IMR-90 (cell line): Measurements from ENCODE around the gene LIPK. TPM values are rescaled to one million over a fixed set of nuclear protein-coding genes. Genes with fewer than 3 reads are reported as not detected.

ENCODE experiments used
- ATAC-seq: fragments of 200-7000 bp; cut with Tn5 transposase; 2 replicates; pipeline ENCODE4 v1.9.1; 2020; ENCODE audit warnings: low read depth, mild to moderate bottlenecking, moderate library complexity
- BruUV-seq: library from RNA; stranded (reverse); fragments of 400-500 nt; replicated peaks from 2 replicates; lab custom pipeline; 2021; lab: Mats Ljungman, UMichigan
- CTCF ChIA-PET: fragments of 300-600 bp; formaldehyde crosslinking; extraction: SDS; loops from one replicate; lab custom pipeline; 2021; ENCODE audit warnings: antibody characterized with exemption; lab: Yijun Ruan, JAX
- POLR2A ChIA-PET: fragments of 300-600 bp; sonication (Branson Sonifier 250); formaldehyde crosslinking; loops from one replicate; lab custom pipeline; 2022; ENCODE audit warnings: antibody characterized with exemption; ENCODE audit not compliant: unreplicated experiment; lab: Charles Lee
- DNase-seq: peaks from one replicate; pipeline ENCODE4 v3.0.0; 2013
- H2AFZ ChIP-seq: replicated peaks from 2 replicates; pipeline ENCODE3; 2013; ENCODE audit warnings: low read length, mild to moderate bottlenecking; ENCODE audit not compliant: poor library complexity
- H2AK5ac ChIP-seq: 2 replicates; pipeline ENCODE4 v1.6.1; 2013; ENCODE audit warnings: low read depth, low read length, inconsistent platforms
- H2AK9ac ChIP-seq: replicated peaks from 2 replicates; pipeline ENCODE3; 2013; ENCODE audit warnings: mild to moderate bottlenecking, low read depth, low read length, moderate library complexity; ENCODE audit not compliant: poor library complexity
- H2BK120ac ChIP-seq: 2 replicates; pipeline ENCODE4 v1.6.1; 2013; ENCODE audit warnings: low read depth, low read length, inconsistent platforms
- H2BK15ac ChIP-seq: 3 replicates; pipeline ENCODE4 v1.6.1; 2013; ENCODE audit warnings: low read depth, low read length, inconsistent platforms
- H2BK20ac ChIP-seq: 2 replicates; pipeline ENCODE4 v1.6.1; 2013; ENCODE audit warnings: low read depth, mild to moderate bottlenecking, inconsistent platforms, low read length, moderate library complexity
- H2BK5ac ChIP-seq: 2 replicates; pipeline ENCODE4 v1.6.1; 2013; ENCODE audit warnings: mild to moderate bottlenecking, low read depth, low read length, inconsistent platforms; ENCODE audit not compliant: poor library complexity, severe bottlenecking
- H3K14ac ChIP-seq: replicated peaks from 2 replicates; pipeline ENCODE4 v1.6.1; 2013; ENCODE audit warnings: low read depth, low read length, inconsistent platforms
- H3K18ac ChIP-seq: 2 replicates; pipeline ENCODE4 v1.6.1; 2013; ENCODE audit warnings: low read depth, low read length, control low read depth
- H3K23ac ChIP-seq: 2 replicates; pipeline ENCODE4 v1.6.1; 2013; ENCODE audit warnings: low read depth, low read length, inconsistent platforms
- H3K27ac ChIP-seq: 2 replicates; pipeline ENCODE4 v1.5.1; 2013; ENCODE audit warnings: mild to moderate bottlenecking, control low read depth, low read length; ENCODE audit not compliant: insufficient read depth
- H3K27me3 ChIP-seq: 2 replicates; pipeline ENCODE4 v1.6.1; 2013; ENCODE audit warnings: low read length; ENCODE audit not compliant: control insufficient read depth, insufficient read depth
- H3K36me3 ChIP-seq: 2 replicates; pipeline ENCODE4 v1.6.1; 2013; ENCODE audit warnings: low read length, mixed read lengths; ENCODE audit not compliant: control insufficient read depth, insufficient read depth
- H3K4ac ChIP-seq: 2 replicates; pipeline ENCODE4 v1.6.1; 2013; ENCODE audit warnings: low read depth, low read length, inconsistent platforms
- H3K4me1 ChIP-seq: 2 replicates; pipeline ENCODE4 v1.6.1; 2013; ENCODE audit warnings: low read length, mixed read lengths; ENCODE audit not compliant: control insufficient read depth, insufficient read depth
- H3K4me2 ChIP-seq: 2 replicates; pipeline ENCODE4 v1.6.1; 2013; ENCODE audit warnings: low read depth, mild to moderate bottlenecking, control low read depth, low read length, moderate library complexity
- H3K4me3 ChIP-seq: 2 replicates; pipeline ENCODE4 v1.5.1; 2013; ENCODE audit warnings: low read depth, mild to moderate bottlenecking, control low read depth, low read length, moderate library complexity; ENCODE audit not compliant: insufficient read depth
- H3K56ac ChIP-seq: 2 replicates; pipeline ENCODE4 v1.6.1; 2013; ENCODE audit warnings: low read length, inconsistent platforms; ENCODE audit not compliant: insufficient read depth; ENCODE audit errors: extremely low read depth
- H3K79me1 ChIP-seq, 2 experiments: 2 replicates each; pipeline ENCODE4 v1.6.1; 2013; ENCODE audit warnings: low read length in 2 of 2, inconsistent platforms in 1 of 2, low read depth in 1 of 2
- H3K9ac ChIP-seq: 2 replicates; pipeline ENCODE4 v1.6.1; 2013; ENCODE audit warnings: low read depth, low read length, control low read depth
- H3K9me1 ChIP-seq: 2 replicates; pipeline ENCODE4 v1.6.1; 2013; ENCODE audit warnings: low read length, inconsistent platforms; ENCODE audit not compliant: insufficient read depth
- H3K9me3 ChIP-seq: 2 replicates; pipeline ENCODE4 v1.6.1; 2013; ENCODE audit warnings: low read length; ENCODE audit not compliant: control insufficient read depth, insufficient read depth
- H4K20me1 ChIP-seq: 2 replicates; pipeline ENCODE4 v1.6.1; 2013; ENCODE audit warnings: low read length, inconsistent platforms; ENCODE audit not compliant: insufficient read depth
- H4K5ac ChIP-seq: 2 replicates; pipeline ENCODE4 v1.6.1; 2013; ENCODE audit warnings: mild to moderate bottlenecking, low read depth, low read length, control low read depth
- H4K8ac ChIP-seq, 2 experiments: 2 replicates each; pipeline ENCODE4 v1.6.1; 2013; ENCODE audit warnings: low read depth in 2 of 2, low read length in 2 of 2, control low read depth in 1 of 2, inconsistent platforms in 1 of 2
- H4K91ac ChIP-seq: 2 replicates; pipeline ENCODE4 v1.6.1; 2013; ENCODE audit warnings: low read depth, low read length, inconsistent platforms; ENCODE audit not compliant: insufficient read depth
- ELK1 ChIP-seq: fragments of 150-350 bp; IDR thresholded peaks from 2 replicates; pipeline ENCODE4 v1.6.1; 2016; ENCODE audit warnings: low read depth, mild to moderate bottlenecking, low read length, moderate library complexity, borderline replicate concordance
- MXI1 ChIP-seq: IDR thresholded peaks from 2 replicates; pipeline ENCODE4 v1.6.1; 2012; ENCODE audit warnings: low read depth, mild to moderate bottlenecking, low read length, moderate library complexity, borderline replicate concordance
- POLR2A ChIP-seq: IDR thresholded peaks from 2 replicates; pipeline ENCODE4 v1.6.1; 2012; ENCODE audit warnings: mild to moderate bottlenecking, low read depth, low read length
- SMC3 ChIP-seq: fragments of 150-350 bp; IDR thresholded peaks from 2 replicates; pipeline ENCODE4 v1.6.1; 2016; ENCODE audit warnings: low read depth, mild to moderate bottlenecking, antibody characterized with exemption, low read length, moderate library complexity
- WGBS, 2 experiments: methylation state at CpG; one replicate each; pipeline versions ENCODE4 v1.1.5 to v1.1.7; 2013; ENCODE audit warnings: missing lambda C conversion rate in 2 of 2; ENCODE audit not compliant: insufficient read length in 1 of 2; ENCODE audit errors: extremely low coverage in 2 of 2; 5-methylcytosine and 5-hydroxymethylcytosine counted together
- dilution Hi-C: fragments of 300-500 bp; cut with HindIII; formaldehyde crosslinking; loops from one replicate; pipeline ENCODE4 v1.14.3; 2018; ENCODE audit warnings: low sequenced_read_pairs; ENCODE audit not compliant: unreplicated experiment
- in situ Hi-C: fragments of 300-500 bp; cut with MboI; formaldehyde crosslinking; loops from 3 replicates; pipeline ENCODE4 v1.14.3; 2019; ENCODE audit warnings: low sequenced_read_pairs, inconsistent platforms, mixed read lengths
- intact Hi-C: fragments of 100-400 bp; cut with micrococcal nuclease; formaldehyde crosslinking; loops from 2 replicates; pipeline ENCODE4 v1.10.0; 2022
- polyA plus RNA-seq, 3 experiments: library from polyadenylated mRNA; depleted of rRNA; stranded (reverse); fragments of >200 nt; gene quantifications; 2 replicates each; pipeline ENCODE4 v1.2.3, GENCODE V29; 2012; ENCODE audit warnings: low replicate concordance in 1 of 3
- total RNA-seq: library from RNA; depleted of rRNA; stranded (reverse); fragments of >200 nt; gene quantifications from 2 replicates; pipeline ENCODE4 v1.2.3, GENCODE V29; 2012

LIPK gene
- total and polyA plus RNA-seq, 2 of the 4 experiments (the other 2 are of a cell fraction): not detected

GRCh38 chr10:88702848-88703597, 3.0 kb upstream of the LIPK start:
- no peak overlapping the region for H3K27ac ChIP-seq
- no peaks in the 10 kb centered on the region for H4K20me1 ChIP-seq
- no CpG with 5 or more reads among the region's 4 CpGs for WGBS, 2 experiments
- H2BK15ac ChIP-seq: no peak overlapping the region
- H4K5ac ChIP-seq: no peak overlapping the region
- no peak overlapping the region for H2AK5ac ChIP-seq
- intact Hi-C loops: no loop called here
- H3K36me3 ChIP-seq: no peaks in the 10 kb centered on the region
- ChIA-PET CTCF (interaction anchor here (0.9 kb wide), 1 partner anchor 9 kb away, joined by 6 read pairs; no protein-coding TSS in a partner anchor), POLR2A (no interaction called here)
- no peak overlapping the region for H2BK20ac ChIP-seq
- BruUV-seq: no TSS peak
- dilution Hi-C loops: no loop called here
- no peak overlapping the region for H3K4me2 ChIP-seq
- no peak overlapping the region for H2BK5ac ChIP-seq
- no peaks in the 10 kb centered on the region for H3K9me3 ChIP-seq
- H3K4ac ChIP-seq: no peak overlapping the region
- H3K27me3 ChIP-seq: peaks cover 8% of the 10 kb centered on the region; the same call in 1 of the 2 replicates
- H3K4me3 ChIP-seq: no peak overlapping the region
- H4K91ac ChIP-seq: no peak overlapping the region
- H3K14ac ChIP-seq: no peak overlapping the region
- no peak overlapping the region for H3K18ac ChIP-seq
- no peak overlapping the region for H4K8ac ChIP-seq
- no peak overlapping the region for H2BK120ac ChIP-seq
- H3K9ac ChIP-seq: no peak overlapping the region
- no peak overlapping the region for H3K23ac ChIP-seq
- H3K56ac ChIP-seq: no peak overlapping the region
- no peak for ATAC-seq
- no peak overlapping the region for H2AK9ac ChIP-seq
- DNase-seq: peak; percentile 35
- in situ Hi-C loops: no loop called here
- TF ChIP-seq MXI1 (no peak), SMC3 (no peak), ELK1 (no peak), POLR2A (no peak)
- no peaks in the 10 kb centered on the region for H3K79me1 ChIP-seq
- no peak overlapping the region for H2AFZ ChIP-seq
- H3K4me1 ChIP-seq: no peaks in the 10 kb centered on the region
- no peaks in the 10 kb centered on the region for H3K9me1 ChIP-seq
